ENCODE measurements around the gene CHST9.

CHST9 gene

GRCh38 chr18:27004056-27004829 is 180.9 kb downstream of the CHST9 start:
- no peaks in the 10 kb centered on the region for H3K9me3 ChIP-seq
- no peaks in the 10 kb centered on the region for H3K36me3 ChIP-seq
- TF ChIP-seq, protein P1, sequence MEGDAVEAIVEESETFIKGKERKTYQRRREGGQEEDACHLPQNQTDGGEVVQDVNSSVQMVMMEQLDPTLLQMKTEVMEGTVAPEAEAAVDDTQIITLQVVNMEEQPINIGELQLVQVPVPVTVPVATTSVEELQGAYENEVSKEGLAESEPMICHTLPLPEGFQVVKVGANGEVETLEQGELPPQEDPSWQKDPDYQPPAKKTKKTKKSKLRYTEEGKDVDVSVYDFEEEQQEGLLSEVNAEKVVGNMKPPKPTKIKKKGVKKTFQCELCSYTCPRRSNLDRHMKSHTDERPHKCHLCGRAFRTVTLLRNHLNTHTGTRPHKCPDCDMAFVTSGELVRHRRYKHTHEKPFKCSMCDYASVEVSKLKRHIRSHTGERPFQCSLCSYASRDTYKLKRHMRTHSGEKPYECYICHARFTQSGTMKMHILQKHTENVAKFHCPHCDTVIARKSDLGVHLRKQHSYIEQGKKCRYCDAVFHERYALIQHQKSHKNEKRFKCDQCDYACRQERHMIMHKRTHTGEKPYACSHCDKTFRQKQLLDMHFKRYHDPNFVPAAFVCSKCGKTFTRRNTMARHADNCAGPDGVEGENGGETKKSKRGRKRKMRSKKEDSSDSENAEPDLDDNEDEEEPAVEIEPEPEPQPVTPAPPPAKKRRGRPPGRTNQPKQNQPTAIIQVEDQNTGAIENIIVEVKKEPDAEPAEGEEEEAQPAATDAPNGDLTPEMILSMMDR (IDR thresholded peaks at IDR 0.05; ENCODE audit: low read depth, low read length), result peak; percentile 41
- H3K4me1 ChIP-seq, result no peaks in the 10 kb centered on the region
- H3K27me3 ChIP-seq, result no peaks in the 10 kb centered on the region
- H3K4me3 ChIP-seq (ENCODE audit: low read depth, low read length), result no peak overlapping the region
- DNase-seq, result no peak

DNA sequence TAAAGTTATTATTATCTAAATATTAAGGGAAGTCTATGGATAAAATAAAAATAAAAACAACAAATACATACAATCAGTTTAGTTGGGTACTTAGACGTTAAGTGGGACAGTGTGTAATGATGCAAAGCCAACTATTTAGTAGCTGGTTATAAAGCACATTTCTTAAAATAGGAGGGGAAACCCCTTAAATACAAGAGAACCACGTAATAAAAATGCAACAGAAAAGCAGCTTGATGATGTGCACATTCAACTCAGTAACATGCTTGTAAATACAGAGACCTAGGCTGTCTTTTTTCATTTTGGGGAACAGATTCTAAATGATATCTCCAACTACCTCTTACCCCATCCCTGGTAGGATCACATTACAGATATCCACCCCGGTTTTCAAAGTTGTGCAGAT is 185.3 kb downstream of the CHST9 start:
- Histone ChIP-seq H3K4me1 (no peaks in the 10 kb centered on the region), H3K4me3 (ENCODE audit: low read depth, low read length) (no peak overlapping the region), H3K9me3 (no peaks in the 10 kb centered on the region), H3K27me3 (no peaks in the 10 kb centered on the region), H3K36me3 (no peaks in the 10 kb centered on the region)
- DNase-seq, result no peak
- TF ChIP-seq, protein P1 (IDR thresholded peaks at IDR 0.05; ENCODE audit: low read depth, low read length), result no peak

DNA sequence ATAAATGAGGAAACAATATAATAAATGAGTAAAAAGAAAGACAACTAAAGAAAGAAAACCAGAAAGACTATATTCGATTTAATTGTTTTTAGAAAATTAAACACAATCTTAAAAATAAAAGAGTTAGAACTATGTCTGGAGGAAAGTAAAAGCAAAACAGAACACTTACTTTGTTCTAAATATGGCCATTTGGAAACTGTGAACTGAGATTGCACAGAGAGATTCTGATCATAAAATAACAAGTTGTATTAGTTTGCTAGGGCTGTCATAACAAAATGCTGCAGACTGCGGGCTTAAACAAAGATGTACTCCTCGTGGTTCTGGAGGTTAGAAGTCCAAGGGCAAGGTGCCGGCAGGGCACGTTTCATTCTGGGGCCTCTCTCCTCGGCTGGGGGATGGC is 191.5 kb downstream of the CHST9 start:
- TF ChIP-seq, protein P1 (IDR thresholded peaks at IDR 0.05; ENCODE audit: low read depth, low read length), result no peak
- no peak for DNase-seq
- Histone ChIP-seq H3K36me3 (no peaks in the 10 kb centered on the region), H3K9me3 (no peaks in the 10 kb centered on the region), H3K4me3 (ENCODE audit: low read depth, low read length) (no peak overlapping the region), H3K4me1 (no peaks in the 10 kb centered on the region), H3K27me3 (no peaks in the 10 kb centered on the region)

- H3K36me3 ChIP-seq, result no peaks in the 10 kb centered on the region
- no peaks in the 10 kb centered on the region for H3K9me3 ChIP-seq
- H3K27me3 ChIP-seq, result no peaks in the 10 kb centered on the region
- H3K4me3 ChIP-seq (ENCODE audit: low read depth, low read length), result no peak overlapping the region
- no peaks in the 10 kb centered on the region for H3K4me1 ChIP-seq
- DNase-seq, result no peak
- TF ChIP-seq, protein P1 (IDR thresholded peaks at IDR 0.05; ENCODE audit: low read depth, low read length), result no peak
These were observed 192.2 kb downstream of the CHST9 start for GRCh38 chr18:26992926-26993325.

DNA sequence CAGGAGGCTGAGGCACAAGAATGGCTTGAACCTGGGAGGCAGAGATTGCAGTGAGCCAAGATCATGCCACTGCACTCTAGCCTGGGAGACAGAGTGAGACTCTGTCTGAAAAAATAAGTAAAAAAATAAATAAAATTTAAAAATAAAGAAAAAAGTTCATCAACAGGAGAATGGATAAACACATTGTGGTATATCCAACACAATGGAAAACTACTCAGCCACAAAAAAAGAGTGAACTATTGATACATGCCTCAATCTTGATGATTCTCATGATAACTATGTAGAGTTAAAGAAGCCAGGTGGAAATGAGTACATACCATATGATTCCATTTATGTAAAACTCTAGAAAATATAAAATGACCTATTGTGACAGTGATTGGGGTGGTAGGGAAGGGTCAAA is 195.3 kb downstream of the CHST9 start:
- no peaks in the 10 kb centered on the region for H3K4me1 ChIP-seq
- TF ChIP-seq, protein P1 (IDR thresholded peaks at IDR 0.05; ENCODE audit: low read depth, low read length), result no peak
- no peak overlapping the region for H3K4me3 ChIP-seq (ENCODE audit: low read depth, low read length)
- H3K27me3 ChIP-seq, result no peaks in the 10 kb centered on the region
- no peak for DNase-seq
- no peaks in the 10 kb centered on the region for H3K36me3 ChIP-seq
- no peaks in the 10 kb centered on the region for H3K9me3 ChIP-seq

GRCh38 chr18:26981360-26982082 is 203.6 kb downstream of the CHST9 start:
- DNase-seq, result peak; percentile 12
- H3K27me3 ChIP-seq, result no peaks in the 10 kb centered on the region
- H3K4me3 ChIP-seq (ENCODE audit: low read depth, low read length), result no peak overlapping the region
- H3K36me3 ChIP-seq, result no peaks in the 10 kb centered on the region
- no peaks in the 10 kb centered on the region for H3K9me3 ChIP-seq
- H3K4me1 ChIP-seq, result no peaks in the 10 kb centered on the region
- TF ChIP-seq, protein P1 (IDR thresholded peaks at IDR 0.05; ENCODE audit: low read depth, low read length), result no peak

All from BE2C (cell line).